Tibial artery (tissue), 4 donors: Measurements from ENCODE around the gene RNASEH2A.

Experiments
- DNase-seq, 2 donors: peaks; one replicate each; pipeline ENCODE4 v3.0.0-alpha.2; 2019
- H3K27ac ChIP-seq, 2 donors: fragments of 200-600 bp; sonication (generic) in 1 of 2; 1 replicate in 1 of 2; 2 replicates in 1 of 2; pipeline ENCODE4 v1.5.1; 2018 to 2019; ENCODE audit warnings: mild to moderate bottlenecking in 1 of 2
- H3K27me3 ChIP-seq, 2 donors: fragments of 200-600 bp; sonication (generic) in 1 of 2; one replicate each; pipeline versions ENCODE4 v1.5.1 to v1.6.0; 2016 to 2019
- H3K36me3 ChIP-seq, 3 donors: fragments of 200-600 bp; sonication (generic) in 2 of 3; one replicate each; pipeline ENCODE4 v1.5.1; 2016 to 2019; ENCODE audit warnings: mild to moderate bottlenecking in 2 of 3
- H3K4me1 ChIP-seq, 4 donors: fragments of 200-600 bp; sonication (generic) in 2 of 4; 1 replicate in 3 of 4; 2 replicates in 1 of 4; pipeline ENCODE4 v1.5.1; 2016 to 2019
- H3K4me3 ChIP-seq, 2 donors: fragments of 200-600 bp; sonication (generic) in 1 of 2; 1 replicate in 1 of 2; 2 replicates in 1 of 2; pipeline ENCODE4 v1.5.1; 2018 to 2019; ENCODE audit warnings: mild to moderate bottlenecking in 2 of 2
- H3K9me3 ChIP-seq, 3 donors: fragments of 200-600 bp; sonication (generic) in 1 of 3; one replicate each; pipeline ENCODE4 v1.5.1; 2016 to 2019
- intact Hi-C: fragments of 100-400 bp; cut with DNase I; formaldehyde crosslinking; loops from one replicate; pipeline ENCODE4 v1.15.0; 2023; ENCODE audit warnings: low total_unique reads
- TF ChIP-seq, protein P1 (sequence below), 2 experiments: fragments of 200-600 bp in 1 of 2; fragments of 450-650 bp in 1 of 2; IDR thresholded peaks; one replicate each; pipeline ENCODE4 v1.5.1; 2017 to 2019; ENCODE audit warnings: antibody characterized with exemption in 2 of 2, mild to moderate bottlenecking in 1 of 2, moderate library complexity in 1 of 2

Gene RNASEH2A

GRCh38 chr19:12778017-12778904 is 28.1 kb upstream of the RNASEH2A start:
- no peaks in the 10 kb centered on the region for H3K27me3 ChIP-seq
- H3K27ac ChIP-seq, result peak overlapping the region; percentile 90 to 91
- no peaks in the 10 kb centered on the region for H3K9me3 ChIP-seq
- H3K4me1 ChIP-seq, result peaks cover 0 to 60% (median 45%) of the 10 kb centered on the region in 4 donors
- TF ChIP-seq, protein P1, sequence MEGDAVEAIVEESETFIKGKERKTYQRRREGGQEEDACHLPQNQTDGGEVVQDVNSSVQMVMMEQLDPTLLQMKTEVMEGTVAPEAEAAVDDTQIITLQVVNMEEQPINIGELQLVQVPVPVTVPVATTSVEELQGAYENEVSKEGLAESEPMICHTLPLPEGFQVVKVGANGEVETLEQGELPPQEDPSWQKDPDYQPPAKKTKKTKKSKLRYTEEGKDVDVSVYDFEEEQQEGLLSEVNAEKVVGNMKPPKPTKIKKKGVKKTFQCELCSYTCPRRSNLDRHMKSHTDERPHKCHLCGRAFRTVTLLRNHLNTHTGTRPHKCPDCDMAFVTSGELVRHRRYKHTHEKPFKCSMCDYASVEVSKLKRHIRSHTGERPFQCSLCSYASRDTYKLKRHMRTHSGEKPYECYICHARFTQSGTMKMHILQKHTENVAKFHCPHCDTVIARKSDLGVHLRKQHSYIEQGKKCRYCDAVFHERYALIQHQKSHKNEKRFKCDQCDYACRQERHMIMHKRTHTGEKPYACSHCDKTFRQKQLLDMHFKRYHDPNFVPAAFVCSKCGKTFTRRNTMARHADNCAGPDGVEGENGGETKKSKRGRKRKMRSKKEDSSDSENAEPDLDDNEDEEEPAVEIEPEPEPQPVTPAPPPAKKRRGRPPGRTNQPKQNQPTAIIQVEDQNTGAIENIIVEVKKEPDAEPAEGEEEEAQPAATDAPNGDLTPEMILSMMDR (IDR thresholded peaks at IDR 0.05), result no peak
- H3K36me3 ChIP-seq, result no peaks in the 10 kb centered on the region
- DNase-seq, result peak; percentile 73 to 88
- H3K4me3 ChIP-seq, result peak overlapping the region; percentile 61 to 63
- intact Hi-C loops, result loop anchor here (2.0 kb wide), 1 partner anchor 15 kb away; no protein-coding TSS in a partner anchor

- intact Hi-C loops, result loop anchor here (2.0 kb wide), 1 partner anchor 14 kb away; no protein-coding TSS in a partner anchor
- DNase-seq, result no peak
Observed at GRCh38 chr19:12778905-12779161, 27.6 kb upstream of the RNASEH2A start.

GRCh38 chr19:12779162-12779993 is 27.0 kb upstream of the RNASEH2A start:
- peak in 1 of 2 donors; percentile 82 for DNase-seq
- Histone ChIP-seq H3K9me3 (no peaks in the 10 kb centered on the region), H3K4me1 (peaks cover 5 to 60% (median 51%) of the 10 kb centered on the region in 4 donors), H3K4me3 (peak overlapping the region; percentile 61 to 63), H3K27ac (peak overlapping the region; percentile 90 to 91), H3K27me3 (no peaks in the 10 kb centered on the region), H3K36me3 (no peaks in the 10 kb centered on the region)
- TF ChIP-seq, protein P1 (IDR thresholded peaks at IDR 0.05), result no peak
- intact Hi-C loops, result loop anchor here (2.0 kb wide), 1 partner anchor 13 kb away; no protein-coding TSS in a partner anchor

More at GRCh38 chr19:12778905-12779161, 27.6 kb upstream of the RNASEH2A start:
- no peaks in the 10 kb centered on the region for H3K9me3 ChIP-seq
- peak overlapping the region; percentile 61 to 63 for H3K4me3 ChIP-seq
- H3K36me3 ChIP-seq, result no peaks in the 10 kb centered on the region
- peak overlapping the region; percentile 90 to 91 for H3K27ac ChIP-seq
- TF ChIP-seq, protein P1 (IDR thresholded peaks at IDR 0.05), result no peak
- no peaks in the 10 kb centered on the region for H3K27me3 ChIP-seq
- peaks cover 3 to 60% (median 49%) of the 10 kb centered on the region in 4 donors for H3K4me1 ChIP-seq

- H3K4me1 ChIP-seq, result peaks cover 5 to 76% (median 70%) of the 10 kb centered on the region in 4 donors
- intact Hi-C loops, result no loop called here
- peak in 1 of 2 donors; percentile 68 for DNase-seq
Observed at GRCh38 chr19:12782174-12782423, 24.3 kb upstream of the RNASEH2A start.

More at GRCh38 chr19:12782174-12782423, 24.3 kb upstream of the RNASEH2A start:
- Histone ChIP-seq H3K9me3 (no peaks in the 10 kb centered on the region), H3K27me3 (no peaks in the 10 kb centered on the region), H3K36me3 (no peaks in the 10 kb centered on the region), H3K27ac (peak overlapping the region; percentile 98 to 99), H3K4me3 (peak overlapping the region; percentile 51 to 64)
- TF ChIP-seq, protein P1 (IDR thresholded peaks at IDR 0.05), result no peak
